ENCODE measurements around the gene HOOK1. TPM values are rescaled to one million over a fixed set of nuclear protein-coding genes. Genes with fewer than 3 reads are reported as not detected.
A peak's percentile ranks its signal among the peaks of the same experiment; 100 is the strongest.
"Not testable (repeated sequence)": the region's sequence is repeated elsewhere in the genome, so short reads cannot be mapped to it uniquely, and the experiment has no call there.

HOOK1 gene
- total RNA-seq, 1 donor from 2014 or later = 24.6 TPM

GRCh38 chr1:59833991-59834390 lies 19.2 kb downstream of the HOOK1 start:
- no peaks in the 10 kb centered on the region for H3K36me3 ChIP-seq
- H3K27ac ChIP-seq = no peak overlapping the region
- intact Hi-C loops (cut with DNase I) = no loop called here
- H3K4me1 ChIP-seq = peaks cover 12% of the 10 kb centered on the region
- H3K4me3 ChIP-seq = no peak overlapping the region
- DNase-seq (ENCODE audit: extremely low spot score in 2 of 2) = no peak
- no peak for TF ChIP-seq CTCF (IDR thresholded peaks at IDR 0.05)
- peak in 1 of 2 donors; percentile 61 for TF ChIP-seq POLR2AphosphoS5 (IDR thresholded peaks at IDR 0.05; ENCODE audit: insufficient read depth in 1 of 2, low read depth in 1 of 2)
- H3K9me3 ChIP-seq = no peaks in the 10 kb centered on the region
- H3K27me3 ChIP-seq = no peaks in the 10 kb centered on the region

- H3K36me3 ChIP-seq; H3K27me3 ChIP-seq; H3K4me1 ChIP-seq; H3K9me3 ChIP-seq; DNase-seq (ENCODE audit: extremely low spot score in 2 of 2); intact Hi-C loops (cut with DNase I); H3K4me3 ChIP-seq; H3K27ac ChIP-seq: not testable (repeated sequence)
Measured at GRCh38 chr1:59837857-59838256, 23.1 kb downstream of the HOOK1 start.

GRCh38 chr1:59845091-59845490 lies 30.3 kb downstream of the HOOK1 start:
- TF ChIP-seq POLR2A (IDR thresholded peaks at IDR 0.05) (no peak), CTCF (IDR thresholded peaks at IDR 0.05) (no peak), POLR2AphosphoS5 (IDR thresholded peaks at IDR 0.05; ENCODE audit: insufficient read depth in 1 of 2, low read depth in 1 of 2) (no peak)
- no peaks in the 10 kb centered on the region for H3K9me3 ChIP-seq
- no peak overlapping the region for H3K27ac ChIP-seq
- H3K4me3 ChIP-seq = no peak overlapping the region
- H3K27me3 ChIP-seq = no peaks in the 10 kb centered on the region
- intact Hi-C loops (cut with DNase I) = no loop called here
- H3K36me3 ChIP-seq = no peaks in the 10 kb centered on the region
- DNase-seq (ENCODE audit: extremely low spot score in 2 of 2) = no peak
- H3K4me1 ChIP-seq = no peaks in the 10 kb centered on the region

GRCh38 chr1:59846209-59846894 lies 31.6 kb downstream of the HOOK1 start:
- no peaks in the 10 kb centered on the region for H3K4me1 ChIP-seq
- DNase-seq (ENCODE audit: extremely low spot score in 2 of 2) = no peak
- H3K27ac ChIP-seq = no peak overlapping the region
- intact Hi-C loops (cut with DNase I) = no loop called here
- H3K9me3 ChIP-seq = no peaks in the 10 kb centered on the region
- no peaks in the 10 kb centered on the region for H3K36me3 ChIP-seq
- H3K27me3 ChIP-seq = no peaks in the 10 kb centered on the region
- TF ChIP-seq POLR2A (IDR thresholded peaks at IDR 0.05) (no peak), CTCF (IDR thresholded peaks at IDR 0.05) (no peak), POLR2AphosphoS5 (IDR thresholded peaks at IDR 0.05; ENCODE audit: insufficient read depth in 1 of 2, low read depth in 1 of 2) (no peak)
- no peak overlapping the region for H3K4me3 ChIP-seq

DNA sequence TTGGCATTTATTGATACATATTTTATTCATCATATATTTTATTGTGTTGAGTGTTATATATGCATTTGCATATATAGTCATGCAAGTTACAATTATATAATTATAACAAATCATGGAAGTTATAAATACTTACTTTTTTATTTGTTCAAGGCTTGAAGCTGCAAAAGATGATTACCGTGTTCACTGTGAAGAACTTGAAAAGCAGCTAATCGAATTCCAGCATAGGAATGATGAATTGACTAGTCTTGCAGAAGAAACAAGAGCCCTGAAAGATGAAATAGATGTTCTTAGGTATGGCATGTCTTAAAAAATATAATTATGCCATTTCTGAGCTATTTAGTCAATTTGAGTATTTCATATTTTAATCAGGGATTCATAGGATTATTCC lies 32.1 kb downstream of the HOOK1 start:
- no peak for DNase-seq (ENCODE audit: extremely low spot score in 2 of 2)
- TF ChIP-seq POLR2AphosphoS5 (IDR thresholded peaks at IDR 0.05; ENCODE audit: insufficient read depth in 1 of 2, low read depth in 1 of 2) = no peak
- no peak for TF ChIP-seq POLR2A (IDR thresholded peaks at IDR 0.05)
- no peak for TF ChIP-seq CTCF (IDR thresholded peaks at IDR 0.05)
- intact Hi-C loops (cut with DNase I) = no loop called here

More for the DNA sequence above, 32.1 kb downstream of the HOOK1 start:
- Histone ChIP-seq H3K4me3 (no peak overlapping the region), H3K4me1 (no peaks in the 10 kb centered on the region), H3K27me3 (no peaks in the 10 kb centered on the region), H3K27ac (no peak overlapping the region), H3K9me3 (no peaks in the 10 kb centered on the region), H3K36me3 (no peaks in the 10 kb centered on the region)
